Activated gamma-delta T cell treated with Interleukin-2 at 50 U/mL for 16 hours (primary cell): ENCODE results near the gene FUOM.

ENCODE experiments used
- DNase-seq: peaks from one replicate; pipeline ENCODE4 v3.0.0-alpha.2; 2020

The FUOM gene

GRCh38 chr10:133366130-133366478, 8.3 kb upstream of the FUOM start:
- DNase-seq: no peak

GRCh38 chr10:133365461-133366129, 7.8 kb upstream of the FUOM start:
- no peak for DNase-seq

GRCh38 chr10:133364645-133365431, 7.0 kb upstream of the FUOM start:
- DNase-seq: no peak

GRCh38 chr10:133362846-133363245, 5.0 kb upstream of the FUOM start:
- no peak for DNase-seq

GRCh38 chr10:133361773-133362441, 4.1 kb upstream of the FUOM start:
- DNase-seq: no peak

GRCh38 chr10:133361227-133361626, 3.4 kb upstream of the FUOM start:
- no peak for DNase-seq

GRCh38 chr10:133359972-133360610, 2.3 kb upstream of the FUOM start:
- no peak for DNase-seq

- no peak for DNase-seq
Measured at GRCh38 chr10:133359554-133359971, 1.7 kb upstream of the FUOM start.

- DNase-seq: no peak
Measured at GRCh38 chr10:133358925-133359310, 1.1 kb upstream of the FUOM start.

- DNase-seq: no peak
Measured at GRCh38 chr10:133358162-133358924, 524 bp upstream of the FUOM start.

GRCh38 chr10:133356549-133357284, 1.1 kb downstream of the FUOM start:
- DNase-seq: no peak

- DNase-seq: no peak
Measured at GRCh38 chr10:133355991-133356390, 1.8 kb downstream of the FUOM start.

- no peak for DNase-seq
Measured at GRCh38 chr10:133355266-133355665, 2.6 kb downstream of the FUOM start.

GRCh38 chr10:133354672-133355240, 3.1 kb downstream of the FUOM start:
- no peak for DNase-seq

GRCh38 chr10:133353988-133354605, 3.7 kb downstream of the FUOM start:
- DNase-seq: no peak

GRCh38 chr10:133353202-133353959, 4.4 kb downstream of the FUOM start:
- no peak for DNase-seq

- DNase-seq: no peak
Measured at GRCh38 chr10:133351408-133352318, 6.2 kb downstream of the FUOM start.

- no peak for DNase-seq
Measured at GRCh38 chr10:133350950-133351329, 6.9 kb downstream of the FUOM start.

GRCh38 chr10:133350283-133350949, 7.4 kb downstream of the FUOM start:
- no peak for DNase-seq
